ENCODE data around the gene DRD3. TPM values are rescaled to one million over a fixed set of nuclear protein-coding genes. Genes with fewer than 3 reads are reported as not detected.
A peak's percentile ranks its signal among the peaks of the same experiment; 100 is the strongest.

The DRD3 gene
- total RNA-seq, 6 experiments from 2014 or later = not detected

GRCh38 chr3:114103858-114104257 is 75.0 kb downstream of the DRD3 start:
- no peak overlapping the region for H3K4me3 Mint-ChIP-seq
- H3K27me3 Mint-ChIP-seq (ENCODE audit: insufficient read depth) = peaks cover 6% of the 10 kb centered on the region
- H3K36me3 Mint-ChIP-seq (ENCODE audit: low read depth) = no peaks in the 10 kb centered on the region
- H3K4me1 Mint-ChIP-seq (ENCODE audit: low read depth) = peaks cover 8% of the 10 kb centered on the region; the same call in 1 of the 2 replicates
- no peak overlapping the region; the same call in 1 of the 2 replicates for H3K27ac Mint-ChIP-seq
- TF ChIP-seq CTCF (IDR thresholded peaks at IDR 0.05) = no peak
- no peak for DNase-seq
- H3K9me3 Mint-ChIP-seq = no peaks in the 10 kb centered on the region

GRCh38 chr3:114103181-114103580 is 75.7 kb downstream of the DRD3 start:
- H3K27ac Mint-ChIP-seq = no peak overlapping the region; the same call in 1 of the 2 replicates
- H3K27me3 Mint-ChIP-seq (ENCODE audit: insufficient read depth) = peaks cover 4% of the 10 kb centered on the region; the same call in 1 of the 2 replicates
- peaks cover 8% of the 10 kb centered on the region; the same call in 1 of the 2 replicates for H3K4me1 Mint-ChIP-seq (ENCODE audit: low read depth)
- no peaks in the 10 kb centered on the region for H3K9me3 Mint-ChIP-seq
- DNase-seq = no peak
- H3K4me3 Mint-ChIP-seq = no peak overlapping the region
- no peaks in the 10 kb centered on the region for H3K36me3 Mint-ChIP-seq (ENCODE audit: low read depth)
- no peak for TF ChIP-seq CTCF (IDR thresholded peaks at IDR 0.05)

- TF ChIP-seq CTCF (IDR thresholded peaks at IDR 0.05) = no peak
- Mint-ChIP-seq H3K4me1 (ENCODE audit: low read depth) (peaks cover 8% of the 10 kb centered on the region; the same call in 1 of the 2 replicates), H3K9me3 (no peaks in the 10 kb centered on the region), H3K4me3 (no peak overlapping the region), H3K27me3 (ENCODE audit: insufficient read depth) (no peaks in the 10 kb centered on the region), H3K36me3 (ENCODE audit: low read depth) (no peaks in the 10 kb centered on the region), H3K27ac (no peak overlapping the region)
- DNase-seq = no peak
Measured at GRCh38 chr3:114101101-114101500, 77.8 kb downstream of the DRD3 start.

- Mint-ChIP-seq H3K27ac (no peak overlapping the region), H3K27me3 (ENCODE audit: insufficient read depth) (no peaks in the 10 kb centered on the region), H3K4me1 (ENCODE audit: low read depth) (peaks cover 33% of the 10 kb centered on the region), H3K4me3 (no peak overlapping the region), H3K36me3 (ENCODE audit: low read depth) (no peaks in the 10 kb centered on the region), H3K9me3 (no peaks in the 10 kb centered on the region)
- DNase-seq = no peak
- no peak for TF ChIP-seq CTCF (IDR thresholded peaks at IDR 0.05)
Measured at GRCh38 chr3:114095796-114096195, 83.1 kb downstream of the DRD3 start.

GRCh38 chr3:114093596-114093995 is 85.3 kb downstream of the DRD3 start:
- no peak for TF ChIP-seq CTCF (IDR thresholded peaks at IDR 0.05)
- H3K4me3 Mint-ChIP-seq = peak overlapping the region; percentile 4
- H3K27ac Mint-ChIP-seq = peak overlapping the region; percentile 4
- DNase-seq = peak; percentile 74
- H3K4me1 Mint-ChIP-seq (ENCODE audit: low read depth) = peaks cover 41% of the 10 kb centered on the region
- H3K27me3 Mint-ChIP-seq (ENCODE audit: insufficient read depth) = no peaks in the 10 kb centered on the region
- no peaks in the 10 kb centered on the region for H3K9me3 Mint-ChIP-seq
- H3K36me3 Mint-ChIP-seq (ENCODE audit: low read depth) = no peaks in the 10 kb centered on the region

- no peaks in the 10 kb centered on the region for H3K27me3 Mint-ChIP-seq (ENCODE audit: insufficient read depth)
- peak overlapping the region; percentile 4 for H3K4me3 Mint-ChIP-seq
- peak overlapping the region; percentile 10; the same call in 1 of the 2 replicates for H3K27ac Mint-ChIP-seq
- H3K9me3 Mint-ChIP-seq = no peaks in the 10 kb centered on the region
- no peak for TF ChIP-seq CTCF (IDR thresholded peaks at IDR 0.05)
- peaks cover 41% of the 10 kb centered on the region for H3K4me1 Mint-ChIP-seq (ENCODE audit: low read depth)
- DNase-seq = no peak
- H3K36me3 Mint-ChIP-seq (ENCODE audit: low read depth) = peaks cover 1% of the 10 kb centered on the region
Measured at GRCh38 chr3:114093016-114093380, 85.9 kb downstream of the DRD3 start.

All from HFFc6 (cell line).